MM.1S (cell line): Measurements from ENCODE around the gene CHURC1.

Source experiments
- DNase-seq: peaks from one replicate; pipeline ENCODE4 v3.0.0-alpha.2; 2015
- H2AFZ ChIP-seq: fragments of 300-600 bp; sonication (generic); 2 replicates; pipeline ENCODE4 v1.6.0; 2016; ENCODE audit warnings: antibody characterized with exemption, low read length
- H3F3A ChIP-seq: fragments of 300-600 bp; sonication (generic); 2 replicates; pipeline ENCODE4 v1.6.1; 2016; ENCODE audit warnings: mild to moderate bottlenecking, antibody characterized with exemption, low read length, moderate library complexity, mixed read lengths; ENCODE audit not compliant: insufficient read depth
- H3K27ac ChIP-seq: fragments of 300-600 bp; sonication (generic); 2 replicates; pipeline ENCODE4 v1.5.1; 2016; ENCODE audit warnings: mild to moderate bottlenecking, low read length
- H3K27me3 ChIP-seq: fragments of 300-600 bp; sonication (generic); replicated peaks from 2 replicates; pipeline ENCODE4 v1.6.0; 2016; ENCODE audit warnings: low read length; ENCODE audit not compliant: insufficient read depth
- H3K36me3 ChIP-seq: fragments of 300-600 bp; sonication (generic); replicated peaks from 2 replicates; pipeline ENCODE4 v1.6.1; 2016; ENCODE audit warnings: mild to moderate bottlenecking, low read length, mixed read lengths; ENCODE audit not compliant: insufficient read depth
- H3K4me1 ChIP-seq: fragments of 300-600 bp; sonication (generic); 2 replicates; pipeline ENCODE4 v1.6.1; 2016; ENCODE audit warnings: low read length, mixed read lengths
- H3K4me2 ChIP-seq: fragments of 300-600 bp; sonication (generic); 2 replicates; pipeline ENCODE4 v1.6.0; 2016; ENCODE audit warnings: low read depth, low read length
- H3K4me3 ChIP-seq: fragments of 300-600 bp; sonication (generic); 2 replicates; pipeline ENCODE4 v1.5.1; 2016; ENCODE audit warnings: low read length, mixed read lengths
- H3K79me2 ChIP-seq: fragments of 300-600 bp; sonication (generic); 2 replicates; pipeline ENCODE4 v1.6.1; 2016; ENCODE audit warnings: mixed run types, low read length, mixed read lengths
- H3K9ac ChIP-seq: fragments of 300-600 bp; sonication (generic); 2 replicates; pipeline ENCODE4 v1.6.1; 2016; ENCODE audit warnings: low read length, mixed read lengths
- H3K9me2 ChIP-seq: fragments of 300-600 bp; sonication (generic); replicated peaks from 2 replicates; pipeline ENCODE4 v1.6.1; 2016; ENCODE audit warnings: mild to moderate bottlenecking, low read length, mixed read lengths; ENCODE audit not compliant: insufficient read depth
- H3K9me3 ChIP-seq: fragments of 300-600 bp; sonication (generic); replicated peaks from 2 replicates; pipeline ENCODE4 v1.6.1; 2016; ENCODE audit warnings: mild to moderate bottlenecking, low read length, mixed read lengths; ENCODE audit not compliant: insufficient read depth
- H4K20me1 ChIP-seq: fragments of 300-600 bp; sonication (generic); 2 replicates; pipeline ENCODE4 v1.6.1; 2016; ENCODE audit warnings: mild to moderate bottlenecking, low read length, moderate library complexity, mixed read lengths; ENCODE audit not compliant: insufficient read depth
- CTCF ChIP-seq: fragments of 300-600 bp; sonication (generic); IDR thresholded peaks from 2 replicates; pipeline ENCODE4 v1.5.1; 2016; ENCODE audit warnings: antibody characterized with exemption, low read length, mixed read lengths
- EZH2 ChIP-seq: fragments of 300-600 bp; sonication (generic); optimal IDR thresholded peaks from 2 replicates; pipeline ENCODE3; 2017; ENCODE audit warnings: low read depth, mild to moderate bottlenecking, antibody characterized with exemption, low read length, mixed read lengths
- EZH2phosphoT487 ChIP-seq: fragments of 300-600 bp; sonication (generic); IDR thresholded peaks from 2 replicates; pipeline ENCODE4 v1.6.1; 2018; ENCODE audit warnings: antibody characterized with exemption, low read length

The CHURC1 gene

GRCh38 chr14:64927031-64927430, 12.8 kb downstream of the CHURC1 start:
- no peak overlapping the region for H3K4me3 ChIP-seq
- H3F3A ChIP-seq, result peaks cover 14% of the 10 kb centered on the region
- no peaks in the 10 kb centered on the region for H3K36me3 ChIP-seq
- H3K4me1 ChIP-seq, result peaks cover 26% of the 10 kb centered on the region
- H3K9me3 ChIP-seq, result no peaks in the 10 kb centered on the region
- H2AFZ ChIP-seq, result no peak overlapping the region
- H4K20me1 ChIP-seq, result no peaks in the 10 kb centered on the region
- no peak for DNase-seq
- no peaks in the 10 kb centered on the region for H3K9me2 ChIP-seq
- H3K9ac ChIP-seq, result no peak overlapping the region
- H3K27me3 ChIP-seq, result no peaks in the 10 kb centered on the region
- peaks cover 27% of the 10 kb centered on the region for H3K79me2 ChIP-seq
- no peak overlapping the region for H3K27ac ChIP-seq
- TF ChIP-seq CTCF, result no peak
- no peak for TF ChIP-seq EZH2phosphoT487
- TF ChIP-seq EZH2, result no peak
- no peak overlapping the region for H3K4me2 ChIP-seq

GRCh38 chr14:64928239-64929013, 14.2 kb downstream of the CHURC1 start:
- H3K27me3 ChIP-seq, result no peaks in the 10 kb centered on the region
- H3K4me1 ChIP-seq, result peaks cover 26% of the 10 kb centered on the region
- peak overlapping the region; percentile 45; the same call in 1 of the 2 replicates for H3K4me2 ChIP-seq
- H3K9me2 ChIP-seq, result no peaks in the 10 kb centered on the region
- no peak overlapping the region for H3K9ac ChIP-seq
- H3K27ac ChIP-seq, result peak overlapping the region; percentile 71; the same call in 1 of the 2 replicates
- TF ChIP-seq CTCF, result no peak
- TF ChIP-seq EZH2, result no peak
- TF ChIP-seq EZH2phosphoT487, result no peak
- H2AFZ ChIP-seq, result no peak overlapping the region
- no peaks in the 10 kb centered on the region for H4K20me1 ChIP-seq
- H3K79me2 ChIP-seq, result peaks cover 24% of the 10 kb centered on the region
- peaks cover 14% of the 10 kb centered on the region for H3F3A ChIP-seq
- H3K9me3 ChIP-seq, result no peaks in the 10 kb centered on the region
- no peak overlapping the region; the same call in 1 of the 2 replicates for H3K4me3 ChIP-seq
- DNase-seq, result peak; percentile 29
- no peaks in the 10 kb centered on the region; the same call in 1 of the 2 replicates for H3K36me3 ChIP-seq

- H3K9me3 ChIP-seq, result no peaks in the 10 kb centered on the region
- TF ChIP-seq EZH2phosphoT487 (no peak), EZH2 (no peak), CTCF (no peak)
- H3K4me3 ChIP-seq, result no peak overlapping the region
- peak overlapping the region; percentile 71; the same call in 1 of the 2 replicates for H3K27ac ChIP-seq
- peaks cover 14% of the 10 kb centered on the region for H3F3A ChIP-seq
- H2AFZ ChIP-seq, result no peak overlapping the region
- H3K36me3 ChIP-seq, result no peaks in the 10 kb centered on the region; the same call in 1 of the 2 replicates
- H3K4me2 ChIP-seq, result peak overlapping the region; percentile 45; the same call in 1 of the 2 replicates
- DNase-seq, result no peak
- peaks cover 24% of the 10 kb centered on the region for H3K79me2 ChIP-seq
- H3K27me3 ChIP-seq, result no peaks in the 10 kb centered on the region
- H3K9me2 ChIP-seq, result no peaks in the 10 kb centered on the region
- peaks cover 26% of the 10 kb centered on the region for H3K4me1 ChIP-seq
- no peak overlapping the region for H3K9ac ChIP-seq
- no peaks in the 10 kb centered on the region for H4K20me1 ChIP-seq
Measured at GRCh38 chr14:64929014-64929359, 14.7 kb downstream of the CHURC1 start.
